Measurements from ENCODE around the gene DHX40. TPM values are rescaled to one million over a fixed set of nuclear protein-coding genes. Genes with fewer than 3 reads are reported as not detected.
"Not testable (repeated sequence)": the region's sequence is repeated elsewhere in the genome, so short reads cannot be mapped to it uniquely, and the experiment has no call there.

Gene DHX40
- polyA plus RNA-seq, 4 donors: 74.7 to 92.4 (median 84.3) TPM

DNA sequence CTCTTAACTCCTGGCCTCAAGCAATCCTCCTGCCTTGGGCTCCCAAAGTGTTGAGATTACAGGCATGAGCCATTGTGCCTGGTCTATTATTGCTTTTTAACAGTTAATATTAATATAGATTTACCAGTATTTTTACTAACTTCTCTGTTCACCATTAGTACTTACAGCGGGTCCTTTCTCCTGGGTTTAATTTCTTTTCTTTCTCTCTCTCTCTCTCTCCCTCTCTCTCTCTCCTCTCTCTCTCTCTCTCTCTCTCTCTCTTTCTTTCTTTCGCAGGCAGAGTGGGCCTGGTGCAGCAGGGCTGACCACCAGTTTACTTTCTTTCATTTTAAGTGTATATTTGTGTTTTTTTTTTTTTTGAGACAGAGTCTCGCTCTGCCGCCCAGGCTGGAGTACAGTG lies 14.7 kb upstream of the DHX40 start:
- DNase-seq (ENCODE audit: low read depth in 4 of 4, low spot score in 2 of 4): no peak

DNA sequence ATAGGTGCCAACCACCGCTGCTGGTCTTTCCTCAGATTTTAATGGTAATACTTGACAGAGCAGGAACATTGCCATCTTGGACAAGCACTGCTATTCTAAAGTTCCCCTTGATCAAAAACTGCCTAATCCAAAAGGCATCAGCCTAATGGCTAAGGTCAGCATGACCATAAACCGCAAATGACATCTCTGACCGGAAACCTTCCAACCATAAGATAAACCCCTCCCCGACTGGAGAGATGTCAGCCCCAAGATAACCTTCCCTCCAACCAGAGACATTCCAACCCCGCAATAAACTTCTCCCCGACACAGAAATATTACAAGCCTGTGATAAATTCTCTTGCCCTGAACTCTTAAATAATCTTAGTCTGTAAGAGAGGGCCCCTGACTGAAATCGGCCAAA lies 7.4 kb upstream of the DHX40 start:
- no peak for DNase-seq (ENCODE audit: low read depth in 4 of 4, low spot score in 2 of 4)

DNA sequence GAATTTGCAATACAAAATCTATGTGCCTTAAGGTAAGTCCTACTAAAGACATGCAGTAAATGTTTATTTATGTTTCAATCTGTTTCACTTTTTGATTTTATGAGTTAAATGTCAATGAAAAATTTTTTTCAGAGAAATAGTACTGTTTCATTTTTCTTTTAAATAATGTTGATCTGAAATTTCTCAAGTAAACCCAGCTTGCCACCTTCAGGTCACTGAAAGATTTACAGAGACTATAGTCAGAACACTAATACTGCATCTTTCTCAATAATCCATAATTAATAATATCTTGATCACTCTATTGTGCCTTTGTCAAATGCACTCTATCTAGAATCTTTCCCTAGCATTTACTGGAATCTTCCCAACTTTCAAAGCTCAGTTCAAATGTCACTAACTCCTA lies 6.5 kb upstream of the DHX40 start:
- no peak for DNase-seq (ENCODE audit: low read depth in 4 of 4, low spot score in 2 of 4)

DNA sequence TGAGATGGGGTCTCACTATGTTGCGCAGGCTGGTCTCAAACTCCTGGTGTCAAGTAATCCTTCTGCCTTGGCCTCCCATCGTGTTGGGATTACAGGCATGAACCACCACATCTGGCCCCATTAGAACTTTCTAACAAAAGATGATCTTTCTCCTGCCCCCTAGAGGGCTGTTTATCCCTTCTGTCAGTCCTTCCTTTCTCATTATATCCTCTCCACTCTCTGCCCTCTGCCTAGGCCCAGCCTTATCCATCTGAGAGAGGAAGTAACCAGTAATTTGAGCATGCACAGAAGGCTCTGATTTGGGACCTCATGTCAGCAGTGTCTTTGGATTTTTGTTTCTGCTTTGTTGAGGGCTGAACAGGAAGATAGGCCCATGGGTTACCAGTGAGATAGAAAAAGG lies 4.4 kb upstream of the DHX40 start:
- DNase-seq (ENCODE audit: low read depth in 4 of 4, low spot score in 2 of 4): no peak

DNA sequence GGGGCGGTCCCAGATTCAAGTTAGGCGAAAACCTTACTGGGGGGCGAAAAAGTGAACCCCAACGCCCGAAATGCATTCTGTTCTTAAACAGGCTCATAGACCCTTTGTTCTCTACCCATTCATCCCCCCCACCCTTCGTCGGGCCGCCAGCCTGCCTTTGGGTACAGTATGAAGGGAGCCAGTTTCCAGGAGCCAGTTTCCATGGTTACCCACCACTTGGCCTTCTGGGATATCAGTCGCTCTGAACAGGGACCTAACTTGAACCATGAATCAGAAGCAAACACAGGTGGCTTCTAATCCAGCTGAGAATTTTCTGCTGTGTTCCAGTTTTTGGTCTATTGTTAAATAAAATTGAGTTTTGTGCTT lies 532 bp downstream of the DHX40 start:
- DNase-seq (ENCODE audit: low read depth in 4 of 4, low spot score in 2 of 4): peak in 2 of 4 donors; percentile 50 to 58

DNA sequence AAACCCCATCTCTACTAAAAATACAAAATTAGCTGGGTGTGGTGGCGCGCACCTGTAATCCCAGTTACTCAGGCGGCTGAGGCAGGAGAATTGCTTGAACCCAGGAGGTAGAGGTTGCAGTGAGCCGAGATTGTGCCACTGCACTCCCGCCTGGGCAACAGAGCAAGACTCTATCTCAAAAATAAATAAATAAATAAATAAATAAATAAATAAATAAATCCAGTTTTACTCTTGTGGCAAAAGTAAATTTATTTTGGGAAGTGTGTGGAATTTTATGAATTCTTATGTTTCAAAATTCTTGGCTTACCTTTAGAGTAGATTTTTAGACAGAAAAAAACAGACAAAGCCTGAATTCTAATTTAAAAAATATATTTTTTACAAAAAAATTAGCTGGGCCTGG lies 3.7 kb downstream of the DHX40 start:
- DNase-seq (ENCODE audit: low read depth in 4 of 4, low spot score in 2 of 4): not testable (repeated sequence)

DNA sequence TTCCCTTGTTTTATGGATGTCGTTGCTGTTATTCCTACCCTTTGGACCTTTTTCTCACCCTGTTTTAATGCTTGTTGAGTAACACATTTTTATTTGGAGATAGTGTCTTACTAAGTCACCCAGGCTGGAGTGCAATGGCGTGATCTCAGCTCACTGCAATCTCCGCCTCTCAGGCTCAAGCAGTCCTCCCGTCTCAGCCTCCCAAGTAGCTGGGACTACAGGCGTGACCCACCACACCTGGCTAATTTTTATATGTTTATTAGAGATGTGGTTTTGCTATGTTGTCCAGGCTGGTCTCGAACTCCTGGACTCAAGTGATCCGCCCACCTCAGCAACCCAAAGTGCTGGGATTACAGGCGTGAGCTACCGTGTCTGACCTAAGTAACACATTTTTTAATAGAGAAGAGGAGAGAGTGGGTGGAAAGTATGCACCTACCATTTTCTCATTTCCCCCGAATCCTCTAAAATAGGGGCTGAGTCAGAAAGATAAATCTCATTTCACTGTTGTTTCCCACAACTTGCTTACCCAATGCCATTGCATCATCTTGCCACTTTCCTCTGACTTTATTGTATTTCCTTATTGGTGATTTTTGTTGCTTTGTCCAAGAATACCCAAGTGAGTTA lies 7.0 kb downstream of the DHX40 start:
- DNase-seq (ENCODE audit: low read depth in 4 of 4, low spot score in 2 of 4): no peak

DNA sequence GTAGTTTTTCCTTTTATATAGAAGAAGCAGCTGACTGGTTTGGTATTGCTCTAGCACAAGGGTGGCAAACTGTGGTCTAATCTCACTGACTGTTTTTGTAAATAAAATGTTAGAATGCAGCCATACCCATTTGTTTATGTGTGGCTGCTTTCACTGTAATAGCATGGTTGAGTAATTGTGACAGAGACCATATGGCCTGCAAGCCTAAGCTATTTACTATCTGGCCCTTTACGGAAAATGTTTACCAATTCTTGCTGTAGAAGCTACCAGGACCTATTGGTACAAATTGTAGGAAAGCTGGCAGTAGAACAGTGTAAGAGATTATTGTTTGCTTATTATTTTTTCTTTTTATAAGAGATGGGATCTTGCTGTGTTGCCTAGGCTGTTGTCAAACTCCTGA lies 18.8 kb downstream of the DHX40 start:
- not testable (repeated sequence) for DNase-seq (ENCODE audit: low read depth in 4 of 4, low spot score in 2 of 4)

DNA sequence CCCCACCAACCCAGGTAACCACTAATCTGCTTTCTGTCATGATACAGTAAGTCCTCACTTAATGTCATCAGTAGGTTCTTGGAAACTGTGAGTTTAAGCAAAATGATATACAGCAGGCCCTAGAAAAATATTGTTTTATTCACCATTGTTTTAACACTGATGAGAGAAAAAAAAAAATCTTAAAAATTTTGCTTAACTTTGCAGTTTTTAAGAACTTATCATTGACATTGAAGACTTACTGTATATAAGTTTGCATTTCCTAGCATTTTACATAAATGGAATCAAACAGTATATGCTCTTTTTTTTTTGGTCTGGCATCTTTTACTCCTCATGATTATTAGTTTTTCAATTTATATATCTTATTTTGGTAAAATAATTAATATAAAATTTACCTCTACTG lies 34.8 kb downstream of the DHX40 start:
- DNase-seq (ENCODE audit: low read depth in 4 of 4, low spot score in 2 of 4): no peak

DNA sequence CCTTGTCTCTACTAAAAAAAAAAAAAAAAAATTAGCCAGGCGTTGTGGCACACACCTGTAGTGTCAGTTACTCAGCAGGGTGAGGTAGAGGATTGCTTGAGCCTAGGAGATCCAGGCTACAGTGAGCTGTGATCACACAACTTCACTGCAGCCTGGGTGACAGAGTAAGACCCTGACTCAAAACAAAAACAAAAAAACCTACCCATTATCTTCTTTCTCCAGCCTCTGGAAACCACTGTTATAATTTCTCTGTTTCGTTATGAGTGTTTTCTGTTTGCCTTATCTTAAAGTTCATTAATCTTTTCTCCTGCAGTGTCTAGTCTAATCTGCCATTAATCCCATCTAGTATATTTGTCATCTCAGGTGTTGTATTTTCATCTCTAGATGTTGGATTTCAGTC lies 35.7 kb downstream of the DHX40 start:
- DNase-seq (ENCODE audit: low read depth in 4 of 4, low spot score in 2 of 4): no peak

DNA sequence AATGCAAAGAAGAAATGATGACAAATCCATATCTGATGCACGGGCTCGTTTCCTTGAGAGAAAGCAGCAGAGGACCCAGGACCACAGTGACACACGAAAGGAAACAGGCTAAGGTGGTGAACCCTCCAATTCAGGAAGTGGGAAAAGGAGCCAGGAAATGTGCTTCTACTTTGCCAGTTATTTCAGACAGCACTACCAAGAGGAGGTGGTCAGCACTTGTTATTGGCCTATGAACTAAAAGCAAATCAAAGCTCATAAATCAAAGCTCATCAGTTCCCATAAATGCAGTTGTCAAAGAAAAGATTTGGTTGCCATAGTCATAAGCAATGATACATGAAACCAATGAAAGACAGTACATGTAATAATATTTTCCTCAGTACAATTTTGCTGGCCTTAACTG lies 41.7 kb downstream of the DHX40 start:
- no peak for DNase-seq (ENCODE audit: low read depth in 4 of 4, low spot score in 2 of 4)

DNA sequence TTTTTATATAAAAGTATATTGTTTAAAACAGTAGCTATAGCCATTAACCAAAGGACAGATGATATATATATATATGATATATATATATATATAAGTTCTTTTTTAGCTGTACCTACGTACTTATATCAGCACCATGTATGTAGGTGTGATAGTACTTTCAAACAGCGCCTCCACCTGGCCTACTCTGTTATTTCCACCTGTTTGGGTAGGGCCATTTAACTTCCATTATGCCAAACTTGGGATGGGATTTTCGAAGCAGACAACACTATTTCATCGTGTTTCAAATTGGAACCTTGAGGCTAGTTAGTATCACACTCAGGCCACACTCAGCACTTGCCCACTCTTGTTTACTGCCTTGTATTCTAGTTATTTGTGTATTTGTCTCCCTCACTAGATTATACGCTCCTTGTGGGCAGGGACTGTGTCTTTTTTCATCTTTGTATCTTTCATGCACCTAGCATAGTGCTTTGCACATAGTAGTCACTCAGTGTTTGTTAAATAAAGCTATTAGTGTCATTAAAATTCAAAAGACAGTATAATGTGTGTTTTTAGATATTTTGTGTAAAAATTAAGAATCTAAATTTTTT lies 42.5 kb downstream of the DHX40 start:
- no peak for DNase-seq (ENCODE audit: low read depth in 4 of 4, low spot score in 2 of 4)

DNA sequence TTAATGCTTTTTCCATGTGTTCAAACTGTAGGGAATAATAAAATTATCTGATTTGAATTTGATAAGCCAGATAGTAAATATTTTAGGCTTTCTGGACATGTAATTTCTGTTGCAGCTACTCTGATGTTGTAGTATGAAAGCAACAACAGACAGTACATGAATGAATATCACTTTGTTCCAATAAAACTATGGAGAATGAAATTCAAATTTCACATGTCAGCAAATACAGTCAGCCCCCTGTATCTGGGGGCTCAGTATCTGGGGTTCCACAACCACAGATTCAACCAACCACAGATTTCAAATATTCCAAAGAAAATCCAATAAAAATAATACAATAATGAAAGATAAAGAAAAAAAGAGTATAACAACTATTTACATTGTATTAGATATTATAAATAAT lies 46.1 kb downstream of the DHX40 start:
- DNase-seq (ENCODE audit: low read depth in 4 of 4, low spot score in 2 of 4): no peak

DNA sequence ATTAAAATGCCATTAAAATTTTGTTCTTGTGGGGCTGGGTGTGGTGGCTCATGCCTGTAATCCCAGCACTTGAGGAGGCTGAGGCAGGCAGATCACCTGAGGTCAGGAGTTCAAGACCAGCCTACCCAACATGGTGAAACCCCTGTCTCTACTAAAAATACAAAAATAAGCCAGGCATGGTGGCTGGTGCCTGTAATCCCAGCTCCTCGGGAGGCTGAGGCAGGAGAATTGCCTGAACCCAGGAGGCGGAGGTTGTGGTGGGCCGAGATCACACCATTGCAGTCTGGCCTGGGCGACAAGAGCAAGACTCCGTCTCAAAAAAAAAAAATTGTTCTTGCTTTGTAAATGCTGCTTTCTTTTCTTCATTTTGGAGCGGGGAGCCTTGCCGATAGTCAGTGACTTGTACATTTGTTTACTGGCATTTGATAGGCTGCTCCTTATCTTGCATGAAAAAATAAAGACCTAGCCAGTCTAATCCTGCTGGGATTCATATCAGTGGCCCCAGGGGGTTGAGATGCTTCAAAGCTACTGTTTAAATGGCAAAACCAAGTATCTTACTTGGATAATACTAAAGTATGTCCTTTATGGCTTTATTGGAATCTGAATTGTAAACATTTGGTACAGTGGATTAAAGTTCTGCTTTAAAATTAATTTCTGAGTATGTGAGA lies 51.0 kb downstream of the DHX40 start:
- no peak for DNase-seq (ENCODE audit: low read depth in 4 of 4, low spot score in 2 of 4)

DNA sequence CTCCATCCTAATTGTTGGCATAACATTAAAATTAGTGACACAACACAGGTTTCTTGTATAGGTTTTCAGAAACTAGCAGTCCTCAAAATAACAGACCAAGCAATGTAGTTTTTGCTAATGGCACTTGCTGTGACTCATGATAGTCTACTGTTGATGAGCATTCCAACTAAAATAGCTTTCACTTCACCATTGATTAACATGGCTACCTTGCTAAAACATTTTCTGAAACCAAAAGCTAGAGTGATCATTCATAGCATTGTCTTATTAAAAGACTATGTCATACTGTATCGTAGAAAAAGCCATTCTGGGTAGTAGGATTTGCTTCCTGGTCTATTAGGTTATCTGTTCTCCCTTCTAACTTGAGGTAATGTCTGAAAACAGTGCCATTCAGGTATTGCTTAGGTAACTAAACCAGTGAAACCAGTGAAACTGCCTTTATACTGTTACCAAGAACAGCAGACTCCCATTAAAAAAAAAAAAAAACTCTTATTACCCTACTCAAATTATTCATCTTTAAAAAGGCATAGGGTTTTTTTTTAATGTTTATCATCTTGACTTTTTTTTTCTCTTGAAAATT lies 51.8 kb downstream of the DHX40 start:
- DNase-seq (ENCODE audit: low read depth in 4 of 4, low spot score in 2 of 4): no peak

DNA sequence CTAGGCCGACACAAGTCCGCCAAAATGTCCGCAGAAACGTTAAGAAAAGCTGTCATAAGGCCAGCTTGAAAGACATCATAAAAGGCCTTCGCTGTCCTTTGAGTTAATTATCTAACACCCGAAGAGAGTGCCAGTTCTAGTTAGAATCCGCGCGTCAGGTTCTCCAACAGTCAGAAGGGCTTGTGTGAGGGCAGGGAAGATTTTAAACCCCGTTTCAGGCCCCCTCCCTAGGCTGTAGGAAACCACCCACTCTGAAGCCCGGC lies 53.6 kb downstream of the DHX40 start:
- DNase-seq (ENCODE audit: low read depth in 4 of 4, low spot score in 2 of 4): no peak

DNA sequence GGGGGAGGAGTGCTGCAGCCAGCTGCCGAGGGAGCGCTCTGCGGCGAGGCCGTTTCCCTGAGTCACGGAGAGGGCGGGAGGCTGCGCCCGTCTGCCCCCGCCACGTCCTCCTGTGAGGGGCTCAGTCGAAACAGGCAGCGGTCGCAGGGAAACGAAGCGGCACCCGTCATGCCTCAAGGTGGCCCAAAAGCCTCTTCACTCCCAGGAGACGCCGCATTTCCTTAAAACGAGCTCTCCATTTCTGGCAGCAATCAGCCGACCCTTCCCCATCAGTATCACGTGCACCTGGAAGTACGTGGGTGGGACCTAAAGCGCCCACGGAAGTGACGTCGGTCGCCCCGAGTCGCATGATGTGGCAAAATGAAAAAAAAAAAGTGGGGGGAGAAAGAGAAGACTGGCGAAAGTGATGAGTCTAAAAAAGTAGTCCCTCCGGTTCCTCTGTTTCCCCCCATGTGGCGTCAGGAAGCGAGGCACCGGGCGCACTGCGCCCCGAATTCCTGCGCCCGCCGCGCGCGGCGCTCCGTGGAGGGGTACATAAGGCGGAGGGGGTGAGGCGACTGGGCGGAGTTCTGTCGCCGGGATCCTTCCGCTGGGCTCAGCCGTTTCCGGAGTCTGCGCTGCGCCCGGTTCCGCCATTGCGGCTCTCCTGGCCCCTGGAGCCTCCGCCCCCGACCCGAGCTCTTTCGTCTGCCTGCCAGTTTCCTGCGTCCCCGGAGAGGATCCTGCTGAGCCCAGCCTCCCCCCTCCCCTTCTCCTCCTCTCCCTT lies 54.1 kb downstream of the DHX40 start, which contains the start of gene CLTC:
Gene CLTC (plus strand): TSS at position 598 of the 766 bp plus-strand sequence. CDS start 237 bp downstream, outside the sequence.
- peak; percentile 96 to 99 (median 98) for DNase-seq (ENCODE audit: low read depth in 4 of 4, low spot score in 2 of 4)

DNA sequence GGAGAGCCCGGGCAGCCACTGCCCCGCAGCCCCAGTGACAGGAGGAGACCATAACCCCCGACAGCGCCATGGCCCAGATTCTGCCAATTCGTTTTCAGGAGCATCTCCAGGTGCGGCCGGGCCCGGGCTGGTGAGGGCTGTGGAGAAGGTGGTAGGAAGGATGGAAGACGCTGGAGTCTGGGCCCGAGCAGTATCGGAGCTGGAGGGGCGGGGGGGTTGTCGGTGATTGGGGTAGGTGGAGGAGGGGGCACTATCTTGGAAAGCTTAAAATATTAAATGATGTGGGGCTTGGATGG lies 54.6 kb downstream of the DHX40 start:
- DNase-seq (ENCODE audit: low read depth in 4 of 4, low spot score in 2 of 4): no peak

DNA sequence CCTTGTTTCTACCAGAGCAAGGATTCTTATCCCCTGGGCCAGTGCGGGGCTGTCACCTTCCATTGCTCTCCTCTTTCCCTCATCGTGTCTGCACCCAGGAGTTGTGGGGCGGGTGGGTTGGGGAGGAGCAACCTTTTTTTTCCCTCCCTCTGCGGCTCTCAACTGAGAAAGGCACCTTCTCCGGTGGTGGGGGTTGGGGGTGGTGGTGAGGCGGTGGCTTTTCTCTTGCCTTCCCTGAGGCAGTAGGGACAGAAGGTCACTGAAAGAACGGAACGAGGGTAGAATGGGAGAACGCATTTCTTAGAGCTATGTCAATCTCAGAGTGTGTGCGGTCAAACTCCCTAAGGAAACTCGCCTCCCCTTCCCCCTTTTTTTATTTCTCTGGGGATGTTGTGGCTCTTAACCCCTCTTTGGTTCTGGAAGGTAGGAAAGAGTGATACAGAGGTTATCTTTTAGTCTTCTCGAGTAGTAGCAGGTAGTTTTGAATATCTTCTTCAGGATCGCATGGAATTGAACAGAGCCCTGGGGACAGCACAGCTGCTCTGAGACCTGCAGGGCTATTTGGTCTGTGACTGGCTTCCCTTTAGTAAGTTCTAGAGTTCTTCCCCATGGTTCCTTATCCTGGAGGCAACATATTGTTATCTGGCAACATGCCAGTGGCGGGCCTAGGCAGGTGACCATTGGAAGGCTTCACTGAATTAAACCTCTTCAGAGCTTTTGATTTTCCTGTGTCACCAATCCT lies 55.3 kb downstream of the DHX40 start:
- no peak for DNase-seq (ENCODE audit: low read depth in 4 of 4, low spot score in 2 of 4)

DNA sequence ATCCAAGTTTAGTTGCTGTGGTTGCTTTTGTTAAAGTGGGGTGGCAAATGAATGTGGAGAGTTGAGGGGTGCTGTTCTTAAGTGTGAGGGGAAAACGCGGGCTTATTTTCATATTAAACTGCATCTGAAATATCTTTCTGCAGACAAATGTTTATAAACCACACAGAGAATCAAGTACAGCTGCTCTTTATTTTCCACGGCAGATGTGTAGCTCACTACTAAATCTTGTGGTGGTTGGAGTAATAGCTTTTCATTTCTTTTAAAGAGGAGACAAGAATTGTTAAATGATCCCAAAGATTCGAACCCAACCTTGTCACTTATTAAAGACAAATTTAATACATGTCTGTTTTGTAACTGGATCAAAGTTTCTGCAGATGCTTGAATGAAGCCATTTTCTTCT lies 56.4 kb downstream of the DHX40 start:
- no peak for DNase-seq (ENCODE audit: low read depth in 4 of 4, low spot score in 2 of 4)

DNA sequence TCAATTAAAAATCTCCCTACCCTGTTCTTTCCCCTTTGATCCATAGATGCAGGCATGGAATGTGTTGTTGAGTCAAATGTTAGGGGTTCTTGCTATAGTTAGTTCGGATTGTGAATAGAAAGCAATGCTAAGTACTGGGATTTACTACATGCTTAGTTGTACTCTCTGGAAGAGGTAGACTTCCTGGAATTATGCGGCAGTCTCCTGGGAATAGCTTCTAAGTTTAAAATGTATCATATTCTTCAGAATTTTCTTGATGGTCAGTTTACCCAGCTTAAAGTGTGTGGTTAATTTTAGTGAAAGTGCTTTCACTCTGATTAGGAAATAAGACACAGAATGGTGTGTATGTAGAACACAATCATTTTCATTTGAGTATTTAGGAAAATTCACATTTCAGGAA lies 57.7 kb downstream of the DHX40 start:
- no peak for DNase-seq (ENCODE audit: low read depth in 4 of 4, low spot score in 2 of 4)
